Neural cell (in vitro differentiated cells): ENCODE measurements around the gene LAMA5.

Experiments
- EP300 ChIP-seq: fragments of 450-650 bp; conservative IDR thresholded peaks from 2 replicates; pipeline ENCODE4 v1.6.1; 2014; ENCODE audit warnings: antibody characterized with exemption, mild to moderate bottlenecking, moderate library complexity; ENCODE audit not compliant: poor library complexity, severe bottlenecking
- EZH2 ChIP-seq: fragments of 200-600, 300-800 bp; shearing (Covaris generic), sonication (generic); IDR thresholded peaks from 2 replicates; pipeline ENCODE4 v1.6.1; 2014; ENCODE audit warnings: antibody characterized with exemption, low read length, borderline replicate concordance, mild to moderate bottlenecking; ENCODE audit not compliant: insufficient read depth, poor library complexity, severe bottlenecking
- POLR2AphosphoS5 ChIP-seq: IDR thresholded peaks from 2 replicates; pipeline ENCODE4 v1.6.1; 2012
- RAD21 ChIP-seq: fragments of 450-650 bp; conservative IDR thresholded peaks from 2 replicates; pipeline ENCODE4 v1.6.1; 2014; ENCODE audit warnings: antibody characterized with exemption, mild to moderate bottlenecking, moderate library complexity
- REST ChIP-seq: IDR thresholded peaks from 2 replicates; pipeline ENCODE4 v1.6.1; 2012; ENCODE audit warnings: borderline replicate concordance
- SMC3 ChIP-seq: fragments of 450-650 bp; conservative IDR thresholded peaks from 2 replicates; pipeline ENCODE4 v1.6.1; 2014; ENCODE audit warnings: antibody characterized with exemption, mild to moderate bottlenecking, moderate library complexity; ENCODE audit not compliant: poor library complexity
- TAF1 ChIP-seq: IDR thresholded peaks from 2 replicates; pipeline ENCODE4 v1.6.1; 2012; ENCODE audit warnings: low read depth
- TF ChIP-seq, protein P1 (sequence below): fragments of 450-650 bp; IDR thresholded peaks from 2 replicates; pipeline ENCODE4 v1.5.1; 2014; ENCODE audit warnings: antibody characterized with exemption, mild to moderate bottlenecking, moderate library complexity; ENCODE audit not compliant: poor library complexity, severe bottlenecking

GRCh38 chr20:62281161-62281933 lies 85.8 kb downstream of the LAMA5 start:
- TF ChIP-seq, protein P1, sequence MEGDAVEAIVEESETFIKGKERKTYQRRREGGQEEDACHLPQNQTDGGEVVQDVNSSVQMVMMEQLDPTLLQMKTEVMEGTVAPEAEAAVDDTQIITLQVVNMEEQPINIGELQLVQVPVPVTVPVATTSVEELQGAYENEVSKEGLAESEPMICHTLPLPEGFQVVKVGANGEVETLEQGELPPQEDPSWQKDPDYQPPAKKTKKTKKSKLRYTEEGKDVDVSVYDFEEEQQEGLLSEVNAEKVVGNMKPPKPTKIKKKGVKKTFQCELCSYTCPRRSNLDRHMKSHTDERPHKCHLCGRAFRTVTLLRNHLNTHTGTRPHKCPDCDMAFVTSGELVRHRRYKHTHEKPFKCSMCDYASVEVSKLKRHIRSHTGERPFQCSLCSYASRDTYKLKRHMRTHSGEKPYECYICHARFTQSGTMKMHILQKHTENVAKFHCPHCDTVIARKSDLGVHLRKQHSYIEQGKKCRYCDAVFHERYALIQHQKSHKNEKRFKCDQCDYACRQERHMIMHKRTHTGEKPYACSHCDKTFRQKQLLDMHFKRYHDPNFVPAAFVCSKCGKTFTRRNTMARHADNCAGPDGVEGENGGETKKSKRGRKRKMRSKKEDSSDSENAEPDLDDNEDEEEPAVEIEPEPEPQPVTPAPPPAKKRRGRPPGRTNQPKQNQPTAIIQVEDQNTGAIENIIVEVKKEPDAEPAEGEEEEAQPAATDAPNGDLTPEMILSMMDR, result no peak
- TF ChIP-seq POLR2AphosphoS5 (no peak), EZH2 (no peak), TAF1 (no peak), RAD21 (no peak), EP300 (no peak), REST (no peak), SMC3 (no peak)
